Measurements from ENCODE around the gene PCDH9. TPM values are rescaled to one million over a fixed set of nuclear protein-coding genes. Genes with fewer than 3 reads are reported as not detected.

The PCDH9 gene
- polyA plus RNA-seq, 1 of the 3 experiments (the other 2 are of a cell fraction), result 1.3 TPM

DNA sequence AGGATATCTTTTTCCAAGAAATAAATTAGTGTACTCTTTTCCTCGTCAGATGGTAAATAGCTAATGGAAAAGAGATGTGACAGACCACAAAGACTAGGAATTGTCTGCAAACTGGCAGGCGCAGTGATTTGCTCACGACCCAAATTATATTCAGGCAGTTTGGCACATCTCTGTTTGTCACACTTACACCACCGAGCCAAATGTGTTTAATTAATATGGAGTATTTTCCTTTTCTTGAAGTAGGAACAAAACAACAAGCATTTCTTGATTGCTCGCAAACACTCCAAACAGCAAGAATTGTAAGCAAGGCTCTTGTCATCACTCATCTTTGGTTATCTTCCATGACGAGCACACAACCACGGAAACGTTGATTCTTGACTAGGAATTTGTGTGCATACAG is 884.2 kb downstream of the PCDH9 start:
- Histone ChIP-seq H3K27ac (ENCODE audit: low read depth in 2 of 2, low read length in 1 of 2) (no peak overlapping the region), H3K4me2 (no peak overlapping the region), H3K27me3 (ENCODE audit: insufficient read depth) (no peaks in the 10 kb centered on the region), H3K9me2 (no peaks in the 10 kb centered on the region), H2AFZ (ENCODE audit: low read depth) (no peak overlapping the region; the same call in 1 of the 2 replicates), H3K9ac (no peak overlapping the region), H3K79me2 (ENCODE audit: insufficient read depth) (no peaks in the 10 kb centered on the region), H3K4me1 (ENCODE audit: control insufficient read depth in 1 of 2, insufficient read depth in 2 of 2, low read depth in 1 of 2, low read length in 1 of 2) (peaks cover 0 to 6% of the 10 kb centered on the region in 2 experiments; a peak in 2 of 4 replicates), H4K20me1 (ENCODE audit: insufficient read depth) (no peaks in the 10 kb centered on the region), H3K36me3 (replicated peaks in 1 of 2; ENCODE audit: control insufficient read depth in 1 of 2, insufficient read depth in 2 of 2, low read length in 1 of 2) (no peaks in the 10 kb centered on the region), H3K9me3 (no peaks in the 10 kb centered on the region), H3K4me3 (ENCODE audit: low read depth in 2 of 2, low read length in 1 of 2) (no peak overlapping the region), H3F3A (replicated peaks; ENCODE audit: insufficient read depth) (no peaks in the 10 kb centered on the region)
- ChIA-PET CTCF (no interaction called here), POLR2A (no interaction called here)
- 88% methylated on average over 8 of the region's 8 CpGs for WGBS (ENCODE audit: low lambda C conversion rate)
- DNase-seq, result no peak
- no peak for TF ChIP-seq RAD21 (IDR thresholded peaks at IDR 0.05; ENCODE audit: low read length)
- TF ChIP-seq, protein P1, sequence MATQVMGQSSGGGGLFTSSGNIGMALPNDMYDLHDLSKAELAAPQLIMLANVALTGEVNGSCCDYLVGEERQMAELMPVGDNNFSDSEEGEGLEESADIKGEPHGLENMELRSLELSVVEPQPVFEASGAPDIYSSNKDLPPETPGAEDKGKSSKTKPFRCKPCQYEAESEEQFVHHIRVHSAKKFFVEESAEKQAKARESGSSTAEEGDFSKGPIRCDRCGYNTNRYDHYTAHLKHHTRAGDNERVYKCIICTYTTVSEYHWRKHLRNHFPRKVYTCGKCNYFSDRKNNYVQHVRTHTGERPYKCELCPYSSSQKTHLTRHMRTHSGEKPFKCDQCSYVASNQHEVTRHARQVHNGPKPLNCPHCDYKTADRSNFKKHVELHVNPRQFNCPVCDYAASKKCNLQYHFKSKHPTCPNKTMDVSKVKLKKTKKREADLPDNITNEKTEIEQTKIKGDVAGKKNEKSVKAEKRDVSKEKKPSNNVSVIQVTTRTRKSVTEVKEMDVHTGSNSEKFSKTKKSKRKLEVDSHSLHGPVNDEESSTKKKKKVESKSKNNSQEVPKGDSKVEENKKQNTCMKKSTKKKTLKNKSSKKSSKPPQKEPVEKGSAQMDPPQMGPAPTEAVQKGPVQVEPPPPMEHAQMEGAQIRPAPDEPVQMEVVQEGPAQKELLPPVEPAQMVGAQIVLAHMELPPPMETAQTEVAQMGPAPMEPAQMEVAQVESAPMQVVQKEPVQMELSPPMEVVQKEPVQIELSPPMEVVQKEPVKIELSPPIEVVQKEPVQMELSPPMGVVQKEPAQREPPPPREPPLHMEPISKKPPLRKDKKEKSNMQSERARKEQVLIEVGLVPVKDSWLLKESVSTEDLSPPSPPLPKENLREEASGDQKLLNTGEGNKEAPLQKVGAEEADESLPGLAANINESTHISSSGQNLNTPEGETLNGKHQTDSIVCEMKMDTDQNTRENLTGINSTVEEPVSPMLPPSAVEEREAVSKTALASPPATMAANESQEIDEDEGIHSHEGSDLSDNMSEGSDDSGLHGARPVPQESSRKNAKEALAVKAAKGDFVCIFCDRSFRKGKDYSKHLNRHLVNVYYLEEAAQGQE (IDR thresholded peaks at IDR 0.05; ENCODE audit: low read depth, low read length), result no peak
- TF ChIP-seq RFX5 (IDR thresholded peaks at IDR 0.05; ENCODE audit: low read length), result no peak
- TF ChIP-seq ZBTB33 (IDR thresholded peaks at IDR 0.05; ENCODE audit: borderline replicate concordance, low read depth), result no peak
- no peak for TF ChIP-seq CTCF (IDR thresholded peaks at IDR 0.05)
- TF ChIP-seq MEF2A (IDR thresholded peaks at IDR 0.05; ENCODE audit: borderline replicate concordance, low read depth), result no peak
- TF ChIP-seq JUND (IDR thresholded peaks at IDR 0.05), result no peak
- no peak for TF ChIP-seq FOSL2 (IDR thresholded peaks at IDR 0.05; ENCODE audit: borderline replicate concordance, low read depth)
- TF ChIP-seq, protein P2, sequence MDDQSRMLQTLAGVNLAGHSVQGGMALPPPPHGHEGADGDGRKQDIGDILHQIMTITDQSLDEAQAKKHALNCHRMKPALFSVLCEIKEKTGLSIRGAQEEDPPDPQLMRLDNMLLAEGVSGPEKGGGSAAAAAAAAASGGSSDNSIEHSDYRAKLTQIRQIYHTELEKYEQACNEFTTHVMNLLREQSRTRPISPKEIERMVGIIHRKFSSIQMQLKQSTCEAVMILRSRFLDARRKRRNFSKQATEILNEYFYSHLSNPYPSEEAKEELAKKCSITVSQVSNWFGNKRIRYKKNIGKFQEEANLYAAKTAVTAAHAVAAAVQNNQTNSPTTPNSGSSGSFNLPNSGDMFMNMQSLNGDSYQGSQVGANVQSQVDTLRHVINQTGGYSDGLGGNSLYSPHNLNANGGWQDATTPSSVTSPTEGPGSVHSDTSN (IDR thresholded peaks at IDR 0.05), result no peak
- no peak for TF ChIP-seq FOXM1 (IDR thresholded peaks at IDR 0.05; ENCODE audit: low read depth)
- no peak for TF ChIP-seq ELF1 (IDR thresholded peaks at IDR 0.05)
- TF ChIP-seq EZH2phosphoT487 (IDR thresholded peaks at IDR 0.05; ENCODE audit: borderline replicate concordance, low read depth), result no peak
- no peak for TF ChIP-seq SIN3A (IDR thresholded peaks at IDR 0.05; ENCODE audit: borderline replicate concordance, low read depth, low read length)
- no peak for TF ChIP-seq TCF12 (IDR thresholded peaks at IDR 0.05)
- TF ChIP-seq EP300 (IDR thresholded peaks at IDR 0.05; ENCODE audit: borderline replicate concordance in 1 of 2, low read depth in 1 of 2, low read length in 1 of 2), result no peak
- TF ChIP-seq TAF1 (IDR thresholded peaks at IDR 0.05; ENCODE audit: borderline replicate concordance, low read depth, low read length), result no peak
- TF ChIP-seq MXI1 (IDR thresholded peaks at IDR 0.05; ENCODE audit: low read depth, low read length), result no peak
- no peak for TF ChIP-seq USF1 (IDR thresholded peaks at IDR 0.05; ENCODE audit: borderline replicate concordance, low read depth)
- no peak for TF ChIP-seq MAX (IDR thresholded peaks at IDR 0.05; ENCODE audit: low read depth)

All from SK-N-SH (cell line).